Measurements from ENCODE around the gene C19orf67. TPM values are rescaled to one million over a fixed set of nuclear protein-coding genes. Genes with fewer than 3 reads are reported as not detected.

Gene C19orf67
- polyA plus RNA-seq, 3 donors from 2014 or later: not detected

DNA sequence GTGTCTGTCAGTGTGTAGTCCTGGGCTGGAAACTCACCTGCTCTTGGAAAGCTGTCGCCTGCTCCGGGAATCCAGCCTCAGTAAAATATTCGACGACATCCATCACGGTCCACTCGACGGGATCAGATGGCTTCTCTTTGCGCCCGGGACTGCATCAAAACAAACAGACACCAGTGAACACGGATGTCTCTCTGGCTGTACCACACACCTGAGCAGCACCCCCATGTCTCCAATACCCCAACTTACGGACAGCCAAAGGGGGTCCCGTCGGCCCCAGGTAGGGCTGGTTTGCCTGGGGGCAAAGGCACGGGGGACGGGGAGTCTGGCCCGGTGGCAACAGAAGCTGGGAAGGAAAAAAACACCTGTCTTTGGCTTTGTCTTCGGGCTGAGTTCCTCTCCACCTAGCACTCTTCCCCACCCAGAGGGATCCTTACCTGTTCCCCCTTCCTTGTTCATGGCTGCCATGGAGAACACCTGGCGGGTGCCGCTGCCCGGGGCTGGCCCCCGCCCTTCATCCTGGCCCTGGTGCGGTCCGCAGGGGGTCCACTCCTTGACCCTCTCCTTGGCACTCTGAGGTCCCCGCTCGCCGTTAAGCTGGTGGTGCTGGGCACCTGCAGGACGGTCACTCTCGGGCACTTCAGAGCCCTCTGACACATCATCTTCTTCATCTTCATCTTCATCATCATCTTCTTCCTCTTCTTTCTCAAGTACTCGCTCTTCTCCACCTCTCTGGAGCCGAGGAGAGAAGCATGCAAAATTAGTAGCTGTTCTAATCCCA lies 3.2 kb upstream of the C19orf67 start:
- peak overlapping the region in 4 of 6 donors; percentile 42 to 85 (median 61) for H3K27ac Mint-ChIP-seq
- peaks cover 11 to 21% (median 16%) of the 10 kb centered on the region in 3 donors for H3K27me3 Mint-ChIP-seq (ENCODE audit: low read depth in 3 of 3)

GRCh38 chr19:14086098-14086497 lies 515 bp upstream of the C19orf67 start:
- H3K4me3 Mint-ChIP-seq: no peak overlapping the region
- no peaks in the 10 kb centered on the region for H3K9me3 Mint-ChIP-seq
- peaks cover 0 to 3% (median 0%) of the 10 kb centered on the region in 3 donors for H3K36me3 Mint-ChIP-seq
- H3K4me1 Mint-ChIP-seq: peaks cover 15 to 17% of the 10 kb centered on the region in 2 donors
- no peak overlapping the region for H3K27ac Mint-ChIP-seq
- peaks cover 10 to 14% (median 11%) of the 10 kb centered on the region in 3 donors for H3K27me3 Mint-ChIP-seq (ENCODE audit: low read depth in 3 of 3)
- DNase-seq: no peak

More for the DNA sequence above, 3.2 kb upstream of the C19orf67 start:
- Mint-ChIP-seq H3K9me3 (peaks cover 0 to 5% (median 0%) of the 10 kb centered on the region in 6 donors), H3K4me3 (peak overlapping the region; percentile 70 to 83 (median 76)), H3K4me1 (peaks cover 17 to 22% of the 10 kb centered on the region in 2 donors), H3K36me3 (peaks cover 0 to 3% (median 0%) of the 10 kb centered on the region in 3 donors)
- DNase-seq: no peak

- Mint-ChIP-seq H3K27ac (peak overlapping the region in 1 of 6 donors; percentile 69), H3K9me3 (no peaks in the 10 kb centered on the region), H3K27me3 (ENCODE audit: low read depth in 3 of 3) (peaks cover 6 to 9% (median 6%) of the 10 kb centered on the region in 3 donors), H3K36me3 (no peaks in the 10 kb centered on the region), H3K4me1 (peaks cover 16 to 21% of the 10 kb centered on the region in 2 donors), H3K4me3 (peak overlapping the region in 4 of 5 donors; percentile 18 to 95 (median 60))
- DNase-seq: no peak
These were observed 3.0 kb downstream of the C19orf67 start for GRCh38 chr19:14082675-14082960.

GRCh38 chr19:14081797-14082674 lies 3.5 kb downstream of the C19orf67 start:
- Mint-ChIP-seq H3K4me3 (peak overlapping the region; percentile 93 to 97 (median 95)), H3K27ac (peak overlapping the region; percentile 91 to 97 (median 94)), H3K4me1 (peaks cover 16 to 21% of the 10 kb centered on the region in 2 donors), H3K9me3 (no peaks in the 10 kb centered on the region), H3K27me3 (ENCODE audit: low read depth in 3 of 3) (peaks cover 6 to 9% (median 6%) of the 10 kb centered on the region in 3 donors), H3K36me3 (no peaks in the 10 kb centered on the region)
- peak in 2 of 3 donors; percentile 22 to 29 for DNase-seq

DNA sequence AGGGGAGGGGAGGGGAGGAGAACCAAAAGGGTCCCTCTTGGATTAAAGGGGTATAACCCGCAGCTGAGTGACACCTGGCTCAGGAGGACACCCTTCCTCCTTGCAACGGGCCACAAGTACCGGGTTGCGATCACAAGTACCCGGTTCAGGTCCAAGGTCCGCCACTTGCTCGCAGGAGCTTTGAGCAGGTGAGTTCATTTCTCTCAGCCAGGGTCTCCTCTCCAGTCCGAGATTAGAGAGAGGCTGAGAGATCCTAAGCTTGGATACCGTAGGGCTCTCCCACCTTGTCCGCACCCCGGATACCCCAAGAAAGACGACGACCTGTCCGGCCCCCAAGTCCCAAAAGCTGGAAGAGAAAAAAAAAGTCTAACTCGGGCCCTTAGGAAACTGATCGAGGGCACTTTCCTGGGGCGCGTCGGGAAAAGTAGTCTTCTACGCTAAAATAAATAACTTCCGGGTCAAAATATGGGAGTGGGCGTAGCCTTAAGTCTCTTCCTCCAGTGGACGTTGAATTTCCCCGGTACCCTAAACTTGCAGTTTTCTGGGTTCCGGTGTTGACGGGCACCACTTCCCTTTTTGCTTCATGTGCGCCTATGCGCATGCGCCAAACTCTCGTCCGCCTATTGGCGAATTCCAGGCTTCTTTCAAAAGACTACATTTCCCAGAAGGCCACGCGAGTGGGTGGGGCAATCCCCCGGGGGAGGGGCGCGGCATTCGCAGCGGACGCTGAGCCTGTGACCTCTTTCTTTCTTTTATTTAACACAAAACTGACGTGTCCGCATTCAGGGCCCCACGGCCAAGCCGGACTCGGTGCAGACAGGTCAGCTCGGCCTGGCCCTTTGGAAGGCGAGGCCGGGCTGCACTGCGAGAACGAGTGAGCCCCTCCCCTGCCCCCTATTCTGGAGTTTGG lies 4.4 kb downstream of the C19orf67 start:
- Mint-ChIP-seq H3K4me3 (peak overlapping the region; percentile 93 to 97 (median 95)), H3K27ac (peak overlapping the region; percentile 91 to 97 (median 94)), H3K36me3 (no peaks in the 10 kb centered on the region), H3K4me1 (peaks cover 16 to 21% of the 10 kb centered on the region in 2 donors), H3K27me3 (ENCODE audit: low read depth in 3 of 3) (peaks cover 6 to 9% (median 6%) of the 10 kb centered on the region in 3 donors), H3K9me3 (no peaks in the 10 kb centered on the region)
- peak; percentile 99 to 100 (median 99) for DNase-seq

DNA sequence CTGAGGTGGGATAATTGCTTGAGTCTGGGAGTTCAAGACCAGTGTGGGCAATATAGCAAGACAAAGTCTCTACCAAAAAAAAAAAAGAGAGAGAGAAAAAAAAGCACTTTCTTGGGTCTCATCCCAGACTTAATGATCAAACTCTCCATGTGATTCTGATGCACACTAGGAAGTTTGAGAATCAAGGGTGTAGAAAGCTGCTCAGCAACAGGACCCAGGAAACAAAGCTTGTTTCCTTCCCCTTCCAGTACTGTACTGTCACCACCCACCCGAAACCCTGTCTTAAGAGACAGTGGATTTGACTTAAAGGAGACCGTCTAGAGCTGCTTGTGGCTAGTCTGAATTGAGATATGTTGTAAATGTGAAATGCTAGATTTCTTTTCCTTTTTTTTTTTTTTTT lies 7.2 kb downstream of the C19orf67 start:
- Mint-ChIP-seq H3K27me3 (ENCODE audit: low read depth in 3 of 3) (peaks cover 6 to 13% (median 6%) of the 10 kb centered on the region in 3 donors), H3K36me3 (no peaks in the 10 kb centered on the region), H3K27ac (peak overlapping the region in 1 of 6 donors; percentile 30), H3K4me3 (peak overlapping the region in 1 of 5 donors; percentile 12), H3K4me1 (peaks cover 34 to 40% of the 10 kb centered on the region in 2 donors), H3K9me3 (no peaks in the 10 kb centered on the region)
- no peak for DNase-seq

DNA sequence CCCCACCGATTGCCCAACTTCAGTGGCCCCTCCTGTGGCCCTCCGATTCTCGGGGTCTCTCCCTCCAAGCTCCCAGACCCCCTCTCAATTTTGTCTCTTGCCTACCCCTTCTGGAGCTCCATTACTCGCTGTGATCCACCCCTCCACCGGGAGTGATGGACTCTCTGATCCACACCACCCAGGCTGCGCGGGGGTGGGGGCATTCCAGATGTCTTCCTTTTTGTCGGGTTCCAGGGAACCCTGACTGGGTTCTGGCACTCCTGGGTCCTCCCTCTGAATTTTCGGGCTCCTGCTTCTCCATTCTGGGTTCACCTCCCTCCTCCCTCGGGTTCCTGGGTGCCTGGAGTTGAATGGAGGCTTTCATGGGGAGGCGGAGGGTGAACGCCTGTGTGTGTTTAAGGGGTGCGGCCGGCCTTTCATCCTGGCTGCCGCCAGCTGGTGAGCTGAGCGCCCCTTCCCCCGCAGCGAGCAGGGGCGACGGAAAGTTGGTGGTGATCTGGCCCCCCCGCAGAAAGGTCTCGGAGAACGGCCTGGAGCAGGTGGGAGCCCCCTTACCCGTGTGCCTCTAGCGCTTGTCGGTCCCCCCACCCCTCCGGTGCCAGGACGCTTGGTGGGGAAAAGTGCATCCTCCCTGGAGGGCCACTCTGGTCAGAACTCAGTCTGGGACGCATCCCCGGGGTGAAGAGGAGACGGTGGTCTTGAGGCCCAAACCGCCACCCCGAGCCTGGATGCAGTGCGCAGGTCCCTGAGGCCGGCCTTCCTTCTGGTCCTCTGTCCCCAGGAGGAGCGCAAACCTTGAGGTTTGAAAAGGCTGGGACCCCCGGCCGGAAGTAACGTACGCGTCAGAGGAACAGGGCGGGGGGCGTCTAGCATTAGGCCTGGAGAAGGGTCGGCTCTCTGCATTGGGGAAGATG lies 11.4 kb downstream of the C19orf67 start:
- peaks cover 18 to 21% of the 10 kb centered on the region in 2 donors for H3K4me1 Mint-ChIP-seq
- peak overlapping the region; percentile 81 to 93 (median 88) for H3K27ac Mint-ChIP-seq
- peak overlapping the region; percentile 89 to 97 (median 94) for H3K4me3 Mint-ChIP-seq
- no peaks in the 10 kb centered on the region for H3K9me3 Mint-ChIP-seq
- no peaks in the 10 kb centered on the region for H3K36me3 Mint-ChIP-seq
- H3K27me3 Mint-ChIP-seq (ENCODE audit: low read depth in 3 of 3): peaks cover 2 to 5% (median 5%) of the 10 kb centered on the region in 3 donors
- peak in 2 of 3 donors; percentile 14 to 18 for DNase-seq

DNA sequence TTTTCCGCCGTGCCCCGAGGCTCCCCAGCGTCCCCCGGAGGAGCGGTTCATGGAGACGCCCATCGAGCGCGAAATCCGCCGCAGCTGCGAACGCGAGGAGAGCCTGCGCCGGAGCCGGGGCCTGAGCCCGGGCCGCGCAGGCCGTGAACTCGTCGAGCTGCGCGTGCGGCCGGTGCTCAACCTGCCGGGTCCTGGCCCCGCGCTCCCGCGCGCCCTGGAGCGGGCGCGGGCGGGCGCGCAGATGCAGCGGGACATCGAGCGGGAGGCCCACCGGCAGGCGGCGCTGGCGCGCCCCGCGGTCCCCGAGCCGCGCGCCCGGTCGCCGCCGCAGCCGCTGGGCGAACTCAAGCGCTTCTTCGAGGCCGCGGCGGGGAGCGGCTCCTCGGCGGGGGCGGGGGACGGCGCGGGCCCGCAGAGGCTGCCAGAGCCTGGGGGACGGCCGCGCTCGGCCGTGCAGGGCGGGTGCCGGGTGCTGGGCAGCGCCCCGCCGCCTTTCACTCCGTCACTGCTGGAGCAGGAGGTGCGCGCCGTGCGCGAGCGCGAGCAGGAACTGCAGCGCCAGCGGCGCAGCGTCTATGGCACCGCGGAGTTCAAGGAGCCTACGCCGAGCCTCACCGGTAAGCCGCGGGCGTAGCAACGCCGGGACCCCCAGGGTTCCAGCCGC lies 12.2 kb downstream of the C19orf67 start:
- peak; percentile 81 to 84 (median 84) for DNase-seq
- peak overlapping the region in 4 of 6 donors; percentile 81 to 93 (median 89) for H3K27ac Mint-ChIP-seq
- H3K4me1 Mint-ChIP-seq: peaks cover 18 to 21% of the 10 kb centered on the region in 2 donors
- no peaks in the 10 kb centered on the region for H3K36me3 Mint-ChIP-seq
- H3K9me3 Mint-ChIP-seq: no peaks in the 10 kb centered on the region
- H3K4me3 Mint-ChIP-seq: peak overlapping the region; percentile 89 to 97 (median 94)
- peaks cover 2 to 5% (median 5%) of the 10 kb centered on the region in 3 donors for H3K27me3 Mint-ChIP-seq (ENCODE audit: low read depth in 3 of 3)

GRCh38 chr19:14072535-14073260 lies 12.9 kb downstream of the C19orf67 start, which contains the start of gene MISP3:
TSS of gene MISP3 (plus strand) at chr19:14072786. CDS start at chr19:14073310, 524 bp downstream.
- Mint-ChIP-seq H3K27me3 (ENCODE audit: low read depth in 3 of 3) (peaks cover 2 to 9% (median 5%) of the 10 kb centered on the region in 3 donors), H3K36me3 (no peaks in the 10 kb centered on the region), H3K9me3 (no peaks in the 10 kb centered on the region), H3K4me1 (peaks cover 18 to 21% of the 10 kb centered on the region in 2 donors), H3K27ac (peak within 1 kb of the TSS in 3 of 6 donors; percentile 40 to 88 (median 81)), H3K4me3 (peak within 1 kb of the TSS; percentile 89 to 97 (median 94))
- DNase-seq: peak in 1 of 3 donors; percentile 11

GRCh38 chr19:14070268-14071050 lies 15.1 kb downstream of the C19orf67 start:
- no peak overlapping the region for H3K27ac Mint-ChIP-seq
- peak overlapping the region in 2 of 5 donors; percentile 45 to 62 for H3K4me3 Mint-ChIP-seq
- no peak for DNase-seq
- no peaks in the 10 kb centered on the region for H3K9me3 Mint-ChIP-seq
- H3K27me3 Mint-ChIP-seq (ENCODE audit: low read depth in 3 of 3): peaks cover 8 to 10% (median 8%) of the 10 kb centered on the region in 3 donors
- H3K4me1 Mint-ChIP-seq: peaks cover 18 to 19% of the 10 kb centered on the region in 2 donors
- H3K36me3 Mint-ChIP-seq: no peaks in the 10 kb centered on the region

All from immature natural killer cell (primary cell).